Islet precursor cell (in vitro differentiated cells): ENCODE data around the gene SLC24A4.
A peak's percentile ranks its signal among the peaks of the same experiment; 100 is the strongest.

Experiments used
- DNase-seq: peaks from one replicate; pipeline ENCODE4 v3.0.0-alpha.2; 2018

The SLC24A4 gene

GRCh38 chr14:92460541-92460915 lies 137.6 kb downstream of the SLC24A4 start:
- no peak for DNase-seq

GRCh38 chr14:92460916-92461579 lies 138.1 kb downstream of the SLC24A4 start:
- peak; percentile 48 for DNase-seq

- DNase-seq: peak; percentile 21
These were observed 138.9 kb downstream of the SLC24A4 start for GRCh38 chr14:92461891-92462290.

DNA sequence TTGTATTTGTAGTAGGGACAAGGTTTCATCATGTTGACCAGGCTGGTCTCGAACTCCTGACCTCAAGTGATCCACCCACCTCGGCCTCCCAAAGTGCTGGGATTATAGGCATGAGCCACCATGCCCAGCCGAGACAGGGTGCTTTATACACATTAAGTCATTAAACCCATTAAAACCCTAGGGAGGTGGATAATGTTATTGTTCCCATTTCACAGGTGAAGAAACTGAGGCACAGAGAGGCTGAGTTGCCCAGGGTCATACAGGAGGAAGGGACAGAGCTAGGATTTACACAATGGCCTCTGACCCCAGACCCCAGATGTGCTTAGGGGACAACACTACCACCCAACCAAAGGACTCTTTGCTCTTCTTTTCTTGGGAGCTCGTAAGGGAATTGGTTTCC lies 139.6 kb downstream of the SLC24A4 start:
- no peak for DNase-seq

- DNase-seq: peak; percentile 44
These were observed 140.2 kb downstream of the SLC24A4 start for GRCh38 chr14:92463141-92463540.

DNA sequence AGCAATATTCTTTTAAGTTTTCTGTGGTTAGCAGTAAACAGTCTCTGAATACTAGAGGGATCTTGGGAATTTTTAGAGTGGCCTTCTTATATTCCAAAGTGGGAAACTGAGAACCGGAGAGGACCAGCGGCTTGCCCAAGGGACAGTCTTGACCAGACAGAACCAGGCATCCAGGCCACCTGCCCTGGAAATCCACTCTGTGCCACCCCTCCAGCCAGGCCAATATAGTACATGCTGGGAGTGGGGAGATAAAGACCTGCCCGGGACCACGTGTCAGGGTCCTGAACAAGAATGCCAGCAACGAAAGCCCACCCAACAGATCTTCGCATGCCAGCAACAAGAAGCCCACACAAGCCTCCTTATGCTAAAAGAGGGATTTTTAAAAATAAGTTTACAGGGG lies 141.2 kb downstream of the SLC24A4 start:
- DNase-seq: peak; percentile 35

GRCh38 chr14:92464716-92465115 lies 141.8 kb downstream of the SLC24A4 start:
- peak; percentile 35 for DNase-seq

DNA sequence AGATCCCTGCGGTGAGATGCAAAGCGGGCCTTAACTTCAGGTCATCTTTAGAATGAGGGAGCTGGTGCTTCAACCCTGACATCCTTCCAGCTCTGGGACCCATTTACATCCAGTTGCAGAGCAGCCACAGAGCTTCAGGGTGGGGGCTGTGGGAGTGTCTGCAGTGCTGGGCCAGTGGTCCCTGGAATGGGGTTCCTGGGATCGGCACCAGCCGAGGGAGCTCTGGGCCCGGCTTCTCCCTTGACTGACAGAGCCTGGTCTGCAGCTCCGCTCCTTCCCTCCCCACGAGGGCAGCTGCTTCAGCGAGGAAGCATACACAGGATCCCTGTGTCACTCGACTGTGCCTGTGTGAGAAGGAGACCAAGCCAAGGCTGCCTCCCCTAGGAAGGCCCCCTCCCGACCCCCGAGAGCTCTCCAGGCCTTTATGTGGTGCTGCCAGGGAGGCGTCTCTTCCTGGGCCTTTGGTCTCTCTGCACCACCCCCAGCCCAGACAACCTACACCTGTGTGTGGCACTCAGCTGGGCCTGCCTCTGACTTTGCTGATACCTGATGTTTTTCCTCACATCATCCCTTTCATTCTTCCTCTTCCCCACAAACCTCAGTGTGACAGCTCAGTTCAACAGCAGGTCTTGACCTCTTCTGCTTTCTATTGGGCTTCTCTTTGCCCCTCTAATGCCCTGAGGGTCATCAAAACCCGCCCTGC lies 142.5 kb downstream of the SLC24A4 start:
- peak; percentile 46 for DNase-seq

GRCh38 chr14:92466059-92466458 lies 143.1 kb downstream of the SLC24A4 start:
- DNase-seq: no peak

GRCh38 chr14:92469515-92469914 lies 146.6 kb downstream of the SLC24A4 start:
- DNase-seq: no peak

DNA sequence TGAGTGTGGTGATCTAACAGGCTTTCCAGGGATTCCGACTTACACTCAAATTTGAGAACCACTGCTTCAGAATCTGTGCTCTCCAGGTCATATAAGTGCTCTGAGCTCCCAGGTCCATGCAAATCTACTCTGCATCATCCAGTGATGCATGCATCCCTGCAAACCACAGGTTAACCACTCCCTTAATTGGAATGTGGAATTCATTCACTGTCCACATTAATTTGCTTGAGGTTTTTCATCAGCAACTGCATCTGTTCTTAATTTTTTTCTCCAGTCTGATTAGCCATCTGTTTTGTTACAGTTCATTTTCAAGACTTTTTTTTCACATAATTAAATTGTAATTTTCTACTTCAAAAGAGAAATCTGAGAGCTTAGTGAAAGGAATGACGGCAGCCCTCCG lies 147.2 kb downstream of the SLC24A4 start:
- DNase-seq: peak; percentile 26

GRCh38 chr14:92470811-92471210 lies 147.8 kb downstream of the SLC24A4 start:
- DNase-seq: peak; percentile 25

DNA sequence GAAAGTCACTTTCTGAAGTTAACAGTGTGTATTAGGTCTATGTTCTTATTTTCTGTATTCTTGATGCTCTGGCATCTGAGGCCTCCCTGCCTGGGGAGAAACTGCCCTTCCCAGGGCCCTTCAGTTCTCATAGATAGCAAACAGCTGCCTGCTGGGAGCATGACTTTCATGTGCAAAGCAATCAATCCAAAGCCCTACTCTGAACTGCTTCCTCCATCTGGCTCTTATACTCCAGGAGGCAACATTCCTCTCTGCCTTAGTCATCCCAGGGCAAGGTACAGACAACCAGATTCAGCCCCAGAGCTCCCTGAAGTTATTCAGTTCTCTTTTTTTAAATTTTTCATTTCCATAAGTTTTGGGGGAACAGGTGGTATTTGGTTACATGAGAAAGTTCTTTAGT lies 149.0 kb downstream of the SLC24A4 start:
- DNase-seq: peak; percentile 91

- DNase-seq: peak; percentile 50
These were observed 149.9 kb downstream of the SLC24A4 start for GRCh38 chr14:92472860-92473259.

GRCh38 chr14:92473261-92473968 lies 150.4 kb downstream of the SLC24A4 start:
- DNase-seq: peak; percentile 52

- peak; percentile 34 for DNase-seq
These were observed 151.1 kb downstream of the SLC24A4 start for GRCh38 chr14:92473969-92474535.

- DNase-seq: no peak
These were observed 152.1 kb downstream of the SLC24A4 start for GRCh38 chr14:92475037-92475436.

GRCh38 chr14:92475451-92476187 lies 152.7 kb downstream of the SLC24A4 start:
- DNase-seq: peak; percentile 18

DNA sequence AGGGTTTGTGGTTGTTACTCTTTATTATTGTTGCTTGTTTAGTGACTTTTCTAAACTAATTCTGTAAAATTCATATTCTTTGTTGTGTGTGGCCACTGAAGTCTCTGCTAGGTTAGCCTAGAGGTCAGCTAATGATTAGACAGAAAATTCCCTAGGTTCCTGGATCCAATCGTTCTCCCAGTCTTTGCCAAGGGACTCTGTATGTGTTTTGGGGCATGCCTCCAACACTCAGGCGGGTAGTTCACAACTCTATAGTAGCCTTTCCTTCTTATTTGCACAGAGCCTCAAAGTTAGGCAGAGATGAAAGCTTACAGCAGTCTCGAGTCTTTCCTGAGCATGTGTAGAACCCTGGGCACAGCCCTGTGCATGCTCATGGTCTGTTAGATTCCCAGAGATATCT lies 157.9 kb downstream of the SLC24A4 start:
- peak; percentile 22 for DNase-seq

- peak; percentile 47 for DNase-seq
These were observed 158.4 kb downstream of the SLC24A4 start for GRCh38 chr14:92481386-92481785.

DNA sequence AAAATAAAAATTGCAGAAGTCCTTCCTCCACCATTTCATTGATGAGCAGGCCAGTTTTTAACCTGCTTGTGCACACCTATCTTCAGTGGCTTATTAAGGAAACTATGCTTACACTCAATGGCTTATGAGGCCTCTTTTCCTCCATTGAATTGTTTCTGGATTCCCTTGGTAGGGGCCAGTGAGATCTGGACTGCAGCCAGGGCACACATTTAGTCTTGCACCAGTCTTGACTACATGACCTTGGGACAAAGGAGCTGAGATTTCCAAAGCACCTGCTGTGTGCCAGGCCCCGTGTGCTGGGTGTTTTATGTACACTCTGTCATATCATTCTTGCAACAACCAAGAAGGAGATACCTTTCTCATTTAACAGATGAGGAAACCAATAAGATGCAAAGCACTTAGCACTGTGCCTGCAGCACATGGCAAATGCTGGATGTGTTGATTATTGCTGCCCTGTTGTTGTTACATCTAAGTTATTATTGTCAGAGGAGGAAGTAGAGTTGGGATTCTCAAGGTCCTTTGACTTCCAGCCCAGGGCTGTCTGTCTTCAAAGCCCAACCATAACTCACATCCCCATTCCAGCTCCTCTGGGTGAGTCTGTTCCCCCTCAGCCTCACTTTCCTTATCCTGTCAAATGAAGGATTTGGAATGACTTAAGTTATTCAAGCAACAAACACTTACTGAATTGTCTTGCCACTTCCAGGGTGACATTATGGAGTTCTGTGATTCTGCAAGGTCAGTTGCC lies 159.0 kb downstream of the SLC24A4 start:
- DNase-seq: peak; percentile 37
